SK-N-SH (cell line): ENCODE measurements around the gene MRPS15.

Experiments
- EP300 ChIP-seq, 2 experiments: IDR thresholded peaks; 2 replicates each; pipeline versions ENCODE4 v1.4.0 to v1.6.1; 2012; ENCODE audit warnings: borderline replicate concordance in 1 of 2, low read depth in 1 of 2, low read length in 1 of 2
- MAX ChIP-seq: IDR thresholded peaks from 2 replicates; pipeline ENCODE4 v1.4.0; 2012; ENCODE audit warnings: low read depth
- MXI1 ChIP-seq: IDR thresholded peaks from 2 replicates; pipeline ENCODE4 v1.6.1; 2012; ENCODE audit warnings: mild to moderate bottlenecking, low read depth, low read length, improper control_type of control experiment
- TF ChIP-seq, protein P1 (sequence below): fragments of 200-600 bp; sonication (generic); IDR thresholded peaks from 2 replicates; pipeline ENCODE4 v1.6.1; 2017; ENCODE audit warnings: antibody characterized with exemption, mild to moderate bottlenecking, moderate library complexity
- TF ChIP-seq, protein P2 (sequence below): IDR thresholded peaks from 2 replicates; pipeline ENCODE4 v1.6.1; 2012; ENCODE audit warnings: mild to moderate bottlenecking, low read depth, low read length, moderate library complexity

DNA sequence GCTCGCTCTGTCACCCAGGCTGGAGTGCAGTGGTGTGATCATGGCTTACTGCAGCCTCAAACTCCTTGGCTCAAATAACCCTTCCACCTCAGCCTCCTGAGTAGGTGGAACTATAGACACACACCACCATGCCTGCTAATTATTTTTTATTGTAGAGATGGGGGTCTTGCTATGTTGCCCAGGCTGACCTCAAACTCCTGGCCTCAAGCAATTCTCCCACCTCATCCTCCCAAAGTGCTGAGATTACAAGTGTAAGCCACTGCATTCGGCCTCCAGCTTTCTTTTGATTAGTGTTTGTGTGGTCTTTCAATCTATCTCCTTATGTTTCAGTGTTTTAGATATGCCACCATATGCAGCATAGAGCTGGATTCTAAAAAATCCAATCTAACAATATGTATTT is 38.4 kb upstream of the MRPS15 start:
- TF ChIP-seq, protein P1, sequence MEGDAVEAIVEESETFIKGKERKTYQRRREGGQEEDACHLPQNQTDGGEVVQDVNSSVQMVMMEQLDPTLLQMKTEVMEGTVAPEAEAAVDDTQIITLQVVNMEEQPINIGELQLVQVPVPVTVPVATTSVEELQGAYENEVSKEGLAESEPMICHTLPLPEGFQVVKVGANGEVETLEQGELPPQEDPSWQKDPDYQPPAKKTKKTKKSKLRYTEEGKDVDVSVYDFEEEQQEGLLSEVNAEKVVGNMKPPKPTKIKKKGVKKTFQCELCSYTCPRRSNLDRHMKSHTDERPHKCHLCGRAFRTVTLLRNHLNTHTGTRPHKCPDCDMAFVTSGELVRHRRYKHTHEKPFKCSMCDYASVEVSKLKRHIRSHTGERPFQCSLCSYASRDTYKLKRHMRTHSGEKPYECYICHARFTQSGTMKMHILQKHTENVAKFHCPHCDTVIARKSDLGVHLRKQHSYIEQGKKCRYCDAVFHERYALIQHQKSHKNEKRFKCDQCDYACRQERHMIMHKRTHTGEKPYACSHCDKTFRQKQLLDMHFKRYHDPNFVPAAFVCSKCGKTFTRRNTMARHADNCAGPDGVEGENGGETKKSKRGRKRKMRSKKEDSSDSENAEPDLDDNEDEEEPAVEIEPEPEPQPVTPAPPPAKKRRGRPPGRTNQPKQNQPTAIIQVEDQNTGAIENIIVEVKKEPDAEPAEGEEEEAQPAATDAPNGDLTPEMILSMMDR = no peak
- TF ChIP-seq, protein P2, sequence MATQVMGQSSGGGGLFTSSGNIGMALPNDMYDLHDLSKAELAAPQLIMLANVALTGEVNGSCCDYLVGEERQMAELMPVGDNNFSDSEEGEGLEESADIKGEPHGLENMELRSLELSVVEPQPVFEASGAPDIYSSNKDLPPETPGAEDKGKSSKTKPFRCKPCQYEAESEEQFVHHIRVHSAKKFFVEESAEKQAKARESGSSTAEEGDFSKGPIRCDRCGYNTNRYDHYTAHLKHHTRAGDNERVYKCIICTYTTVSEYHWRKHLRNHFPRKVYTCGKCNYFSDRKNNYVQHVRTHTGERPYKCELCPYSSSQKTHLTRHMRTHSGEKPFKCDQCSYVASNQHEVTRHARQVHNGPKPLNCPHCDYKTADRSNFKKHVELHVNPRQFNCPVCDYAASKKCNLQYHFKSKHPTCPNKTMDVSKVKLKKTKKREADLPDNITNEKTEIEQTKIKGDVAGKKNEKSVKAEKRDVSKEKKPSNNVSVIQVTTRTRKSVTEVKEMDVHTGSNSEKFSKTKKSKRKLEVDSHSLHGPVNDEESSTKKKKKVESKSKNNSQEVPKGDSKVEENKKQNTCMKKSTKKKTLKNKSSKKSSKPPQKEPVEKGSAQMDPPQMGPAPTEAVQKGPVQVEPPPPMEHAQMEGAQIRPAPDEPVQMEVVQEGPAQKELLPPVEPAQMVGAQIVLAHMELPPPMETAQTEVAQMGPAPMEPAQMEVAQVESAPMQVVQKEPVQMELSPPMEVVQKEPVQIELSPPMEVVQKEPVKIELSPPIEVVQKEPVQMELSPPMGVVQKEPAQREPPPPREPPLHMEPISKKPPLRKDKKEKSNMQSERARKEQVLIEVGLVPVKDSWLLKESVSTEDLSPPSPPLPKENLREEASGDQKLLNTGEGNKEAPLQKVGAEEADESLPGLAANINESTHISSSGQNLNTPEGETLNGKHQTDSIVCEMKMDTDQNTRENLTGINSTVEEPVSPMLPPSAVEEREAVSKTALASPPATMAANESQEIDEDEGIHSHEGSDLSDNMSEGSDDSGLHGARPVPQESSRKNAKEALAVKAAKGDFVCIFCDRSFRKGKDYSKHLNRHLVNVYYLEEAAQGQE = no peak
- TF ChIP-seq MAX (no peak), MXI1 (no peak), EP300 (IDR thresholded peaks at IDR 0.05; ENCODE audit: borderline replicate concordance in 1 of 2, low read depth in 1 of 2, low read length in 1 of 2) (no peak)
